ENCODE results near the gene RNF6. TPM values are rescaled to one million over a fixed set of nuclear protein-coding genes. Genes with fewer than 3 reads are reported as not detected.

Gene RNF6
- total and polyA plus RNA-seq, 5 donors from 2014 or later = 35.0 to 48.2 (median 44.6) TPM

DNA sequence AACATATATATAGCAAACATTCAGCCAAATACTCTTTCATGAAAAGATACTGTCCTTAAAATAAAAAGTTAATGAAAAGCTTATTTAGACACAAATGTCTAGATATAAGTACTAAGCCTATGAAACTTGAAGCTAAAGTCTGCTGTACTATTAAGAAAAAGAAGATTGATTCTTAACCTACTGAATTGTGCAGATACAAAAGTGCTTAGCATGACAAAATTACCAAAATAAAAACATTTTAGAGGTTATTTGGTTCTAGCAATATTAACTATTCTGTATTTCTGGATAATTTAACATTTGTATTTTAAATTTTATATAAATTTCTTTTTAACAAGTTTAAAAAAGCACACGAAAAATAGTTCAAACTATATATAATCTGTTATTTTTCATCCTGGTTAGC lies 8.8 kb downstream of the RNF6 start:
- Mint-ChIP-seq H3K27ac (no peak overlapping the region), H3K9me3 (no peaks in the 10 kb centered on the region), H3K27me3 (no peaks in the 10 kb centered on the region), H3K4me3 (no peak overlapping the region), H3K36me3 (peaks cover 46% of the 10 kb centered on the region), H3K4me1 (peaks cover 25 to 34% (median 30%) of the 10 kb centered on the region in 4 donors)
- DNase-seq (no peak), ATAC-seq (ENCODE audit: low read depth in 2 of 2) (no peak)
- Histone ChIP-seq H3K4me1 (ENCODE audit: control insufficient read depth, insufficient read depth, low read length, poor library complexity, severe bottlenecking) (peaks cover 5% of the 10 kb centered on the region), H3K9me3 (ENCODE audit: control insufficient read depth in 2 of 2, low read length in 2 of 2) (no peaks in the 10 kb centered on the region), H3K27me3 (ENCODE audit: control insufficient read depth, insufficient read depth, low read length) (no peaks in the 10 kb centered on the region), H3K4me3 (ENCODE audit: low read depth, low read length) (no peak overlapping the region), H3K27ac (ENCODE audit: insufficient read depth, low read length, poor library complexity, severe bottlenecking) (no peak overlapping the region), H3K36me3 (ENCODE audit: control insufficient read depth, insufficient read depth, low read length) (peaks cover 86% of the 10 kb centered on the region)

DNA sequence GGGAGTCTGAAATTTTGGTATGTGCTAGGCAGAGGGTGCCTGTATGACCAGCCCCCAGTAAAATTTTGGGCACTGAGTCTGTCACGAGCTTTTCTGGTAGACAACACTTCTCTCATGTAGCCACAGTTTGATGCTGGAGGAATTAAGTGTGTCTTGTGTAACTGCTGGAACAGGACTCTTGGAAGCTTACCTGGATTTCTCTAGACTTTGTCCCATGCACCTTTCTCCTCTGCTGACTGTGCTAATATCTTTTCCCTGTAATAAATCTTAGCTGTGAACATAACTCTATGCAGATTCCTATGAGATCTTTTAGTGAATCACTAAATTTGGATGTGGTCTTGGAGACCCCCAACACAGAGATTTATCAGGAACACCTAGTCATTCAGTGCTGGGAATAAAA lies 13.8 kb downstream of the RNF6 start:
- ATAC-seq (ENCODE audit: low read depth in 2 of 2) = no peak
- Mint-ChIP-seq H3K27me3 (no peaks in the 10 kb centered on the region), H3K4me3 (no peak overlapping the region), H3K36me3 (peaks cover 38% of the 10 kb centered on the region), H3K4me1 (peaks cover 13 to 22% (median 16%) of the 10 kb centered on the region in 4 donors), H3K27ac (no peak overlapping the region), H3K9me3 (peaks cover 0 to 1% (median 0%) of the 10 kb centered on the region in 7 donors)
- Histone ChIP-seq H3K36me3 (ENCODE audit: control insufficient read depth, insufficient read depth, low read length) (peaks cover 63% of the 10 kb centered on the region), H3K27me3 (ENCODE audit: control insufficient read depth, insufficient read depth, low read length) (no peaks in the 10 kb centered on the region), H3K27ac (ENCODE audit: insufficient read depth, low read length, poor library complexity, severe bottlenecking) (no peak overlapping the region), H3K9me3 (ENCODE audit: control insufficient read depth in 2 of 2, low read length in 2 of 2) (no peaks in the 10 kb centered on the region), H3K4me3 (ENCODE audit: low read depth, low read length) (no peak overlapping the region), H3K4me1 (ENCODE audit: control insufficient read depth, insufficient read depth, low read length, poor library complexity, severe bottlenecking) (no peaks in the 10 kb centered on the region)
- DNase-seq = no peak

DNA sequence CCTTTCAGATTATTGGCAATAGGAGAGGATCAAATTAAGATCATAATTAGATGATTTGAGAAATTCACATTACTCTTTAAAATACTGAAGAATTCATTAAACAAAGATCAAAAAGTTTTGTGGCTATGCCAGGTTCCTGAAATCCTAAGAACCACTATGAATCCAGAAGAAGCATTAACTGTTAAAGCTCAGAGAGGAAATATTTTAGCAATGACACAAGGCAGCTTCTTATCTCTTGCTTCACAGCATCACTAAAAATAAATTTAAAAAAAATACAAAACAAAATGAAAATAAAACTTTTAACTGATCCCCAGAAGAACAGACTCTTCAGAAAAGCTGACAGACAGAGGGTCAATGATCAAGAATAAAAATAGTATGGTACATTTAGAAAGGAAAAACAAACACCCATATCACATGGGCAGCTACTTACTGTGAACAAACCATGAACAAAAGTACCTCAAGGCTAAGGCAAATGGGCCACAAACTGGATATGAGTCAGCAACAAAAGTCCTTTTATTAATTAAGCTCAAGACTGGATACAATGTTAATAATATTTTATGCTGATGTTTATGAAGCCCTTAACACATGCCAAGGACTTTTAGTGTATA lies 19.6 kb downstream of the RNF6 start:
- H3K27ac ChIP-seq (ENCODE audit: insufficient read depth, low read length, poor library complexity, severe bottlenecking) = no peak overlapping the region
- no peaks in the 10 kb centered on the region for H3K9me3 ChIP-seq (ENCODE audit: control insufficient read depth in 2 of 2, low read length in 2 of 2)
- no peaks in the 10 kb centered on the region for H3K4me1 ChIP-seq (ENCODE audit: control insufficient read depth, insufficient read depth, low read length, poor library complexity, severe bottlenecking)
- peaks cover 22% of the 10 kb centered on the region for H3K36me3 ChIP-seq (ENCODE audit: control insufficient read depth, insufficient read depth, low read length)
- Mint-ChIP-seq H3K27me3 (no peaks in the 10 kb centered on the region), H3K4me1 (peaks cover 0 to 5% (median 1%) of the 10 kb centered on the region in 4 donors), H3K9me3 (peaks cover 0 to 3% (median 1%) of the 10 kb centered on the region in 7 donors), H3K27ac (peak overlapping the region in 1 of 3 donors; percentile 23), H3K4me3 (no peak overlapping the region), H3K36me3 (peaks cover 32% of the 10 kb centered on the region)
- no peak overlapping the region for H3K4me3 ChIP-seq (ENCODE audit: low read depth, low read length)
- DNase-seq = no peak
- H3K27me3 ChIP-seq (ENCODE audit: control insufficient read depth, insufficient read depth, low read length) = no peaks in the 10 kb centered on the region
- ATAC-seq (ENCODE audit: low read depth in 2 of 2) = no peak

DNA sequence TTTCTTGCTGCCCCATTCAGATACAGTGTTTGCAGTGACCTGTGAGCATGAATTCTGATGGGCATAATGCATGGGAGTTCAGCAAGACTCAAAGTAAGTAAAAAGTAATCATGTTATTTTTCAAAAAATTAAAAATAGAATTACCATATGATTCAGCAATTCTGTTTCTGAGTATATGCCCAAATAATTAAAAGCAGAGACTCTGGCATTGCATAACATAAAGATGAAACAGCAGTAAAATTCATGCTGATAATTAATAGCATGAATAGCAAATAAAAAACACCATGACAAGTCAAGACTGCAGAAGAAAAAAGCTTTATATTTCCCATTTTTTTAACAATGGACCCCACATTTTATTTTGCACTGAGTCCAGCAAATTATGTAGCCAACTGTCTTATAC lies 21.3 kb downstream of the RNF6 start:
- Histone ChIP-seq H3K27ac (ENCODE audit: insufficient read depth, low read length, poor library complexity, severe bottlenecking) (no peak overlapping the region), H3K9me3 (ENCODE audit: control insufficient read depth in 2 of 2, low read length in 2 of 2) (peaks cover 6 to 9% of the 10 kb centered on the region in 2 experiments), H3K27me3 (ENCODE audit: control insufficient read depth, insufficient read depth, low read length) (no peaks in the 10 kb centered on the region), H3K4me1 (ENCODE audit: control insufficient read depth, insufficient read depth, low read length, poor library complexity, severe bottlenecking) (no peaks in the 10 kb centered on the region), H3K36me3 (ENCODE audit: control insufficient read depth, insufficient read depth, low read length) (peaks cover 16% of the 10 kb centered on the region), H3K4me3 (ENCODE audit: low read depth, low read length) (no peak overlapping the region)
- ATAC-seq (ENCODE audit: low read depth in 2 of 2) (no peak), DNase-seq (no peak)
- peaks cover 38% of the 10 kb centered on the region for H3K36me3 Mint-ChIP-seq
- peaks cover 0 to 11% (median 2%) of the 10 kb centered on the region in 7 donors for H3K9me3 Mint-ChIP-seq
- no peaks in the 10 kb centered on the region for H3K4me1 Mint-ChIP-seq
- H3K27me3 Mint-ChIP-seq = no peaks in the 10 kb centered on the region
- H3K27ac Mint-ChIP-seq = no peak overlapping the region
- no peak overlapping the region for H3K4me3 Mint-ChIP-seq

DNA sequence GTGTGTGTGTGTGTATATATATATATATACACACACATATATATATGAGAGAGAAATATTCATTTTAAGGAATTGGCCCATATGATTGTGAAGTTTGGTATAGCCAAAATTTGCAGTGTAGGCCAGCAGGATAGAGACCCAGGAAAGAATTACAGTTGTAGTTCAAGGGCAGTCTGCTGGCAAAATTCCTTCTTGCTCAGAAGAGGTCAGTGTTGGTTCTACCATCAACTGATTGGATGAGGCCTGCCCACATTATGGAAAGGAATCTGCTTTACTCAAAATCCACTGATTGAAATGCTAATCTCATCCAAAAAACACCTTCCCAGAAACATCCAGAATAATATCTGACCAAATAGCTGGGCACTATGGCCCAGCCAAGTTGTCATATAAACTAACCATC lies 24.0 kb downstream of the RNF6 start:
- no peak overlapping the region for H3K4me3 ChIP-seq (ENCODE audit: low read depth, low read length)
- Mint-ChIP-seq H3K4me1 (no peaks in the 10 kb centered on the region), H3K27me3 (no peaks in the 10 kb centered on the region), H3K4me3 (no peak overlapping the region), H3K9me3 (peaks cover 4 to 21% (median 9%) of the 10 kb centered on the region in 7 donors), H3K36me3 (peaks cover 54% of the 10 kb centered on the region), H3K27ac (no peak overlapping the region)
- H3K36me3 ChIP-seq (ENCODE audit: control insufficient read depth, insufficient read depth, low read length) = peaks cover 9% of the 10 kb centered on the region
- no peak overlapping the region for H3K27ac ChIP-seq (ENCODE audit: insufficient read depth, low read length, poor library complexity, severe bottlenecking)
- peaks cover 12 to 14% of the 10 kb centered on the region in 2 experiments for H3K9me3 ChIP-seq (ENCODE audit: control insufficient read depth in 2 of 2, low read length in 2 of 2)
- DNase-seq (no peak), ATAC-seq (ENCODE audit: low read depth in 2 of 2) (no peak)
- H3K4me1 ChIP-seq (ENCODE audit: control insufficient read depth, insufficient read depth, low read length, poor library complexity, severe bottlenecking) = no peaks in the 10 kb centered on the region
- H3K27me3 ChIP-seq (ENCODE audit: control insufficient read depth, insufficient read depth, low read length) = no peaks in the 10 kb centered on the region

DNA sequence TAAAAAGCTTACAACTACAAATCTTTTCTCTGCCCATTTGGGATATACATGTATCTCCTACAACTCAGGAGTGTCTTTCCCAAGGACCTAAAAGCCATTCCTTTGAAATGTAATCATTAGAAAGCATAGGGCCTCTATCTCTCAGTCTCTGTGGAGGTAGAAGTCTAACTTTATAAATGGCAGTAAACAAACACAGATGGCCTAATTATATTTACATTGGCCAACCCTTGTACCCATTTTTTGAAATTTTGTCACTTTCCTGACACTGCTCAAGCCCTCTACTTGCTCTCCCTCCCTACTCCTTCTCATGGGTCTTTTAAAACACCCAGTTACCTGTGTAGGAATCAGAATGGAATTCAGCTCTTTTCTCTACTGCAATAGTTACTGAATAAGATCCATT lies 24.8 kb downstream of the RNF6 start:
- Mint-ChIP-seq H3K27ac (no peak overlapping the region), H3K36me3 (peaks cover 54% of the 10 kb centered on the region), H3K4me1 (no peaks in the 10 kb centered on the region), H3K27me3 (no peaks in the 10 kb centered on the region), H3K4me3 (no peak overlapping the region), H3K9me3 (peaks cover 4 to 21% (median 9%) of the 10 kb centered on the region in 7 donors)
- Histone ChIP-seq H3K27ac (ENCODE audit: insufficient read depth, low read length, poor library complexity, severe bottlenecking) (no peak overlapping the region), H3K4me1 (ENCODE audit: control insufficient read depth, insufficient read depth, low read length, poor library complexity, severe bottlenecking) (no peaks in the 10 kb centered on the region), H3K27me3 (ENCODE audit: control insufficient read depth, insufficient read depth, low read length) (no peaks in the 10 kb centered on the region), H3K36me3 (ENCODE audit: control insufficient read depth, insufficient read depth, low read length) (peaks cover 9% of the 10 kb centered on the region), H3K4me3 (ENCODE audit: low read depth, low read length) (no peak overlapping the region), H3K9me3 (ENCODE audit: control insufficient read depth in 2 of 2, low read length in 2 of 2) (peaks cover 12 to 14% of the 10 kb centered on the region in 2 experiments)
- ATAC-seq (ENCODE audit: low read depth in 2 of 2) = no peak
- no peak for DNase-seq

DNA sequence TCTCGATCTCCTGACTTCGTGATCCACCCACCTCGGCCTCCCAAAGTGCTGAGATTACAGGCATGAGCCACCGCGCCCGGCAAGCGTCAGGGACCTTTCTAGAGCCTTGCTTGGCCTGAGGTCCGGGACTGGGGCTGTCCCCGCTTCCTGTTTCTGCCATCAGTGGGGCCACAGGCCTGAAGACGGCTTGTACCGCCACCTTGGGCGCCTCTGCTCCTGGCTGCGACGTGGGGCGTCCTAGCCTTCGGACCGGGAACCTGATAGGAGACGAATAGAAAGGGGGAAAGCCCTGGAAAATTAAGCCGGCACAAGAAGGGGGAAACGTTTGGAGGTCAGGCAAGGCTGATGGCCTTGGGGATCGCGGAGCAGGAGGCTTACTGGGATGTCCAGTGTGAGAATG lies 35.1 kb downstream of the RNF6 start:
- Histone ChIP-seq H3K36me3 (ENCODE audit: control insufficient read depth, insufficient read depth, low read length) (no peaks in the 10 kb centered on the region), H3K27me3 (ENCODE audit: control insufficient read depth, insufficient read depth, low read length) (no peaks in the 10 kb centered on the region), H3K9me3 (ENCODE audit: control insufficient read depth in 2 of 2, low read length in 2 of 2) (no peaks in the 10 kb centered on the region), H3K4me3 (ENCODE audit: low read depth, low read length) (peak overlapping the region; percentile 26), H3K4me1 (ENCODE audit: control insufficient read depth, insufficient read depth, low read length, poor library complexity, severe bottlenecking) (peaks cover 17% of the 10 kb centered on the region), H3K27ac (ENCODE audit: insufficient read depth, low read length, poor library complexity, severe bottlenecking) (peak overlapping the region; percentile 81)
- peak in 1 of 3 donors; percentile 13 for DNase-seq
- no peaks in the 10 kb centered on the region for H3K9me3 Mint-ChIP-seq
- no peak for ATAC-seq (ENCODE audit: low read depth in 2 of 2)
- peaks cover 4% of the 10 kb centered on the region for H3K27me3 Mint-ChIP-seq
- no peaks in the 10 kb centered on the region for H3K36me3 Mint-ChIP-seq
- H3K4me1 Mint-ChIP-seq = peaks cover 5 to 29% (median 19%) of the 10 kb centered on the region in 4 donors
- H3K27ac Mint-ChIP-seq = peak overlapping the region; percentile 92 to 95 (median 93)
- H3K4me3 Mint-ChIP-seq = peak overlapping the region; percentile 92 to 98 (median 95)

Data from CD4-positive, CD25-positive, alpha-beta regulatory T cell (primary cell).